ENCODE data around the gene SLC30A9.

The SLC30A9 gene

GRCh38 chr4:42050516-42051249 lies 60.4 kb downstream of the SLC30A9 start:
- no peak for DNase-seq (ENCODE audit: low read depth)
- no peak overlapping the region for H3K4me3 ChIP-seq (replicated peaks; ENCODE audit: low read depth, low read length)
- no peak for TF ChIP-seq CTCF (IDR thresholded peaks at IDR 0.05; ENCODE audit: low read length, missing control alignments)

- no peak overlapping the region for H3K4me3 ChIP-seq (replicated peaks; ENCODE audit: low read depth, low read length)
- TF ChIP-seq CTCF (IDR thresholded peaks at IDR 0.05; ENCODE audit: low read length, missing control alignments) = no peak
- no peak for DNase-seq (ENCODE audit: low read depth)
These were observed 76.1 kb downstream of the SLC30A9 start for GRCh38 chr4:42066402-42066801.

DNA sequence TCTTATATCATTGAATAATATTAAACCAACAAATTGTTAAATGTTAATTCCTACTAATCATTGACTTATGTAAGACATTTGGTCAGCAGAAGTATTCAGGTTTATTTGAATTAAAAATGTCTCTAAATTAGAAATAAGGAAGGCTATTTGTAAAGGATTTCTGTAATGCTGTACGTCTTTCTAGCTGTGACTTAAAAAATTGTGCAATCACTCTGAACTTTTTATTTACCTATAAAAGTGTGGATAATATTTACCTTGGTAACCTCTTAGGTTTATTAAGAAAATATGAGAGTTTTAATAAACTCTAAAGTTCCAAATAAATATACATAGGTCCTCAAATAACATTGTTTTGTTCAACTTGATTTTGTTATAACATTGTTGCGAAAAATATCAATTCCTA lies 76.9 kb downstream of the SLC30A9 start:
- no peak for TF ChIP-seq CTCF (IDR thresholded peaks at IDR 0.05; ENCODE audit: low read length, missing control alignments)
- no peak overlapping the region for H3K4me3 ChIP-seq (replicated peaks; ENCODE audit: low read depth, low read length)
- DNase-seq (ENCODE audit: low read depth) = no peak

GRCh38 chr4:42070463-42070862 lies 80.1 kb downstream of the SLC30A9 start:
- no peak overlapping the region for H3K4me3 ChIP-seq (replicated peaks; ENCODE audit: low read depth, low read length)
- no peak for TF ChIP-seq CTCF (IDR thresholded peaks at IDR 0.05; ENCODE audit: low read length, missing control alignments)
- no peak for DNase-seq (ENCODE audit: low read depth)

GRCh38 chr4:42074294-42074693 lies 84.0 kb downstream of the SLC30A9 start:
- no peak for DNase-seq (ENCODE audit: low read depth)
- no peak overlapping the region for H3K4me3 ChIP-seq (replicated peaks; ENCODE audit: low read depth, low read length)
- TF ChIP-seq CTCF (IDR thresholded peaks at IDR 0.05; ENCODE audit: low read length, missing control alignments) = no peak

GRCh38 chr4:42078184-42078801 lies 88.0 kb downstream of the SLC30A9 start:
- H3K4me3 ChIP-seq (replicated peaks; ENCODE audit: low read depth, low read length) = no peak overlapping the region
- DNase-seq (ENCODE audit: low read depth) = no peak
- TF ChIP-seq CTCF (IDR thresholded peaks at IDR 0.05; ENCODE audit: low read length, missing control alignments) = no peak

- no peak for DNase-seq (ENCODE audit: low read depth)
- TF ChIP-seq CTCF (IDR thresholded peaks at IDR 0.05; ENCODE audit: low read length, missing control alignments) = no peak
- no peak overlapping the region for H3K4me3 ChIP-seq (replicated peaks; ENCODE audit: low read depth, low read length)
These were observed 90.0 kb downstream of the SLC30A9 start for GRCh38 chr4:42080306-42080705.

Measured in fibroblast of pulmonary artery (primary cell).